Prostate gland (tissue), 2 donors: ENCODE data around the gene SAMD4A.

Experiments
- POLR2A ChIP-seq: fragments of 450-650 bp; IDR thresholded peaks from one replicate; pipeline ENCODE4 v1.6.1; 2016; ENCODE audit warnings: antibody characterized with exemption, mild to moderate bottlenecking
- TF ChIP-seq, protein P1 (sequence below), 4 experiments: fragments of 200-600 bp in 2 of 4; fragments of 450-650 bp in 2 of 4; sonication (generic) in 2 of 4; IDR thresholded peaks; 1 replicate in 3 of 4; 2 replicates in 1 of 4; pipeline ENCODE4 v1.5.1; 2016 to 2019; ENCODE audit warnings: antibody characterized with exemption in 4 of 4, mild to moderate bottlenecking in 2 of 4, moderate library complexity in 2 of 4

DNA sequence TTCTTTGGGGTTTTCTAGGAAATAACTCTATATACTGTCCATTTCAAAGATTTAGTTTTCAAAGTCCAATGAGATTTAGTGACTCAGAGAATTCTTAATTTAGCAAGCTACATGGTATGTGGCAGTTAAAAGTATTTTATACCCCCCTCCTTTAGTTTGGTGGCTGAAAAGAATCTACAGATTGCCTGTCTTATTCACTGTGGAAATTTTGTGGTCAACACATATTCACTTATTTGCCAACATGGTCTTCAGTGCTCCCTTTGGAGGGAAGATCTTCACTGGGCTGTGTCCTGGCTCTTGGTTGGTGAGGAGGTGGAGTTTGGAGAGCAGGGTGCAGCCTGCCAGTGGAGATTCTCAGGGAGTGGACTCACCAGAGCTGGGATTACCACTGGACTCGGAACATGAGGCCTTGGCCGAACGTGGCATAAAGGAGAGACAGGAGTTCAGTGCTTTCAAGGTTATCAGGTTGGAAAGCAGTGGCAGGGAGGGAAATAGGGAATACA is 39.8 kb downstream of the SAMD4A start:
- no peak for TF ChIP-seq POLR2A
- TF ChIP-seq, protein P1, sequence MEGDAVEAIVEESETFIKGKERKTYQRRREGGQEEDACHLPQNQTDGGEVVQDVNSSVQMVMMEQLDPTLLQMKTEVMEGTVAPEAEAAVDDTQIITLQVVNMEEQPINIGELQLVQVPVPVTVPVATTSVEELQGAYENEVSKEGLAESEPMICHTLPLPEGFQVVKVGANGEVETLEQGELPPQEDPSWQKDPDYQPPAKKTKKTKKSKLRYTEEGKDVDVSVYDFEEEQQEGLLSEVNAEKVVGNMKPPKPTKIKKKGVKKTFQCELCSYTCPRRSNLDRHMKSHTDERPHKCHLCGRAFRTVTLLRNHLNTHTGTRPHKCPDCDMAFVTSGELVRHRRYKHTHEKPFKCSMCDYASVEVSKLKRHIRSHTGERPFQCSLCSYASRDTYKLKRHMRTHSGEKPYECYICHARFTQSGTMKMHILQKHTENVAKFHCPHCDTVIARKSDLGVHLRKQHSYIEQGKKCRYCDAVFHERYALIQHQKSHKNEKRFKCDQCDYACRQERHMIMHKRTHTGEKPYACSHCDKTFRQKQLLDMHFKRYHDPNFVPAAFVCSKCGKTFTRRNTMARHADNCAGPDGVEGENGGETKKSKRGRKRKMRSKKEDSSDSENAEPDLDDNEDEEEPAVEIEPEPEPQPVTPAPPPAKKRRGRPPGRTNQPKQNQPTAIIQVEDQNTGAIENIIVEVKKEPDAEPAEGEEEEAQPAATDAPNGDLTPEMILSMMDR (IDR thresholded peaks at IDR 0.05), result no peak
